GM19395 (cell line): ENCODE measurements around the gene EGFLAM.
"Not testable (repeated sequence)": the region's sequence is repeated elsewhere in the genome, so short reads cannot be mapped to it uniquely, and the experiment has no call there.

Experiments
- ATAC-seq: cut with Tn5 transposase; IDR thresholded peaks from one replicate; pipeline ENCODE4 v1.9.1; 2021; ENCODE audit warnings: mild to moderate bottlenecking, moderate library complexity; ENCODE audit not compliant: unreplicated experiment

EGFLAM gene

GRCh38 chr5:38413696-38414095, 155.3 kb downstream of the EGFLAM start:
- no peak for ATAC-seq

GRCh38 chr5:38414348-38414747, 156.0 kb downstream of the EGFLAM start:
- no peak for ATAC-seq

GRCh38 chr5:38415772-38416171, 157.4 kb downstream of the EGFLAM start:
- ATAC-seq: not testable (repeated sequence)

- ATAC-seq: no peak
These were observed 159.3 kb downstream of the EGFLAM start for GRCh38 chr5:38417658-38418017.

GRCh38 chr5:38420246-38420645, 161.9 kb downstream of the EGFLAM start:
- no peak for ATAC-seq

- ATAC-seq: no peak
These were observed 162.5 kb downstream of the EGFLAM start for GRCh38 chr5:38420691-38421390.

GRCh38 chr5:38422622-38423021, 164.3 kb downstream of the EGFLAM start:
- no peak for ATAC-seq

- no peak for ATAC-seq
These were observed 165.2 kb downstream of the EGFLAM start for GRCh38 chr5:38423276-38424147.

GRCh38 chr5:38424148-38425060, 166.0 kb downstream of the EGFLAM start:
- ATAC-seq: no peak

- no peak for ATAC-seq
These were observed 168.1 kb downstream of the EGFLAM start for GRCh38 chr5:38426490-38426889.

GRCh38 chr5:38426986-38427950, 168.9 kb downstream of the EGFLAM start:
- ATAC-seq: no peak

- no peak for ATAC-seq
These were observed 173.0 kb downstream of the EGFLAM start for GRCh38 chr5:38431242-38431853.

- ATAC-seq: no peak
These were observed 175.0 kb downstream of the EGFLAM start for GRCh38 chr5:38433160-38433861.

GRCh38 chr5:38434966-38435705, 176.8 kb downstream of the EGFLAM start:
- no peak for ATAC-seq

- no peak for ATAC-seq
These were observed 180.4 kb downstream of the EGFLAM start for GRCh38 chr5:38438757-38439156.

- ATAC-seq: peak; percentile 100
These were observed 183.3 kb downstream of the EGFLAM start for GRCh38 chr5:38441453-38442246.

- ATAC-seq: no peak
These were observed 183.9 kb downstream of the EGFLAM start for GRCh38 chr5:38442247-38442573.

GRCh38 chr5:38443390-38443789, 185.0 kb downstream of the EGFLAM start:
- no peak for ATAC-seq
